Measurements from ENCODE around the gene XRCC3. TPM values are rescaled to one million over a fixed set of nuclear protein-coding genes. Genes with fewer than 3 reads are reported as not detected.

The XRCC3 gene
- total RNA-seq = 3.3 and 11.4 TPM in 2 replicates

GRCh38 chr14:103715052-103716000 lies at the start of gene XRCC3, which contains the start of gene ZFYVE21:
XRCC3 (minus strand) TSS chr14:103715451; CDS start chr14:103711087, 4,364 bp downstream.
ZFYVE21 (plus strand) TSS chr14:103715810; CDS start chr14:103715842, 32 bp downstream.

Other genes with a start within 250 kb of the XRCC3 start
- 5.6 and 10.4 TPM in 2 replicates for gene CKB, start 192.6 kb downstream of the XRCC3 start, total RNA-seq
- gene TRMT61A, start 186.3 kb downstream of the XRCC3 start, total RNA-seq = 7.1 and 10.7 TPM in 2 replicates
- 27.6 and 32.1 TPM in 2 replicates for gene BAG5, start 152.8 kb downstream of the XRCC3 start, total RNA-seq
- 15.1 and 19.6 TPM in 2 replicates for gene COA8, start 152.5 kb downstream of the XRCC3 start, total RNA-seq
- 193 and 283 TPM in 2 replicates for gene KLC1, start 86.2 kb downstream of the XRCC3 start, total RNA-seq
- 47.5 and 52.3 TPM in 2 replicates for gene ZFYVE21, start 359 bp upstream of the XRCC3 start, total RNA-seq
- 3.2 and 4.2 TPM in 2 replicates for gene PPP1R13B, start 132.1 kb upstream of the XRCC3 start, total RNA-seq
- gene TDRD9, start 213.0 kb upstream of the XRCC3 start, total RNA-seq = 0.30 and 0.60 TPM in 2 replicates
- not detected in 2 replicates for gene RD3L, start 227.1 kb upstream of the XRCC3 start, total RNA-seq

Data from smooth muscle cell of the umbilical artery (primary cell).